Activated T-helper 2 cell treated with anti-CD3 and anti-CD28 coated beads, Interferon-gamma antibody, Interleukin-2, Interleukin-4, amounts not matched to agents 10 μg/mL and 5 μg/mL and 100 μg/mL, durations not matched to agents 14 hours and 24 hours and 36 hours (primary cell): Measurements from ENCODE around the gene LGR6. TPM values are rescaled to one million over a fixed set of nuclear protein-coding genes. Genes with fewer than 3 reads are reported as not detected.
"Not testable (repeated sequence)": the region's sequence is repeated elsewhere in the genome, so short reads cannot be mapped to it uniquely, and the experiment has no call there.

ENCODE experiments used
- DNase-seq: peaks from one replicate; pipeline ENCODE4 v3.0.0; 2021; ENCODE audit warnings: low spot score
- H3K27ac Mint-ChIP-seq: one replicate; pipeline ENCODE4 v1.8.0; 2021; ENCODE audit warnings: mixed read lengths
- H3K27me3 Mint-ChIP-seq: one replicate; pipeline ENCODE4 v1.8.0; 2021; ENCODE audit warnings: low read depth, mixed read lengths
- H3K36me3 Mint-ChIP-seq: one replicate; pipeline ENCODE4 v1.8.0; 2021; ENCODE audit warnings: low read depth, mixed read lengths
- H3K4me1 Mint-ChIP-seq: one replicate; pipeline ENCODE4 v1.8.0; 2021; ENCODE audit warnings: low read depth, mixed read lengths
- H3K4me3 Mint-ChIP-seq: one replicate; pipeline ENCODE4 v1.8.0; 2021; ENCODE audit warnings: low read depth, mild to moderate bottlenecking, moderate library complexity, mixed read lengths
- H3K9me3 Mint-ChIP-seq: one replicate; pipeline ENCODE4 v1.8.0; 2021; ENCODE audit warnings: mixed read lengths
- intact Hi-C: fragments of 100-400 bp; cut with micrococcal nuclease; formaldehyde crosslinking; loops from one replicate; pipeline ENCODE4 v1.15.1; 2023
- total RNA-seq: library from RNA; stranded (reverse); gene quantifications from 2 replicates; pipeline ENCODE4 v1.2.3, GENCODE V29; 2022

Gene LGR6
- total RNA-seq, 1 donor from 2014 or later: not detected

DNA sequence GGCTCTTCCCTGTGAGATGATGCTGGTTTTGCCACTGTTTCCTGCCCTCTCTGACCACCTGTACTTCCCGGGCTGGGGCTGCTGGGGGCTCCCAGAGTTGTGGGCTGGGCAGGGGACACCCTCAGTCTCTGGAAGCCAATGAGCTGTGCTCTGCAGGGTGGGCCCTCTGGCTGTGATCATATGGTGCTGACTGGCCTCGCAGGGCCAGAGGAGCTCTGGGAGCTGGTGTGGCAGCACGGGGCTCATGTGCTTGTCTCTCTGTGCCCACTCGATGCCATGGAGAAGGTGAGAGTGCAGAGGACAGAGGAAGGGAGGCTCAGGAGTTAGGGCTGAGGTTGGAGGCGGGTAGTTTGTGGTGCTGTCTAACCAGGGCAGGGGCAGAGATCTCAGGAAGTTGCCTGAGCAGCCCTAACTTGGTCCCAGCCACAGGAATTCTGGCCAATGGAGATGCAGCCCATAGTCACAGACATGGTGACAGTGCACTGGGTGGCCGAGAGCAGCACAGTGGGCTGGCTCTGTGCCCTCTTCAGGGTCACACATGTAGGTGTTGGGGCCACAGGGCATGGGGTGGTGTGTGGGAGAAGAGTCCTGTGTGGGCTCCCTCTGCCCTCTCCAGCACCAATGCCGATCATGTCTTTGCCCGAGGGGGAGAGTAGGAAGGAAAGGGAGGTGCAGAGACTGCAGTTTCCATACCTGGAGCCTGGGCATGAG, 5.7 kb upstream of the LGR6 start:
- Mint-ChIP-seq H3K27ac (no peak overlapping the region), H3K36me3 (no peaks in the 10 kb centered on the region), H3K9me3 (no peaks in the 10 kb centered on the region), H3K27me3 (no peaks in the 10 kb centered on the region), H3K4me3 (no peak overlapping the region), H3K4me1 (peaks cover 12% of the 10 kb centered on the region)
- intact Hi-C loops: no loop called here
- no peak for DNase-seq

DNA sequence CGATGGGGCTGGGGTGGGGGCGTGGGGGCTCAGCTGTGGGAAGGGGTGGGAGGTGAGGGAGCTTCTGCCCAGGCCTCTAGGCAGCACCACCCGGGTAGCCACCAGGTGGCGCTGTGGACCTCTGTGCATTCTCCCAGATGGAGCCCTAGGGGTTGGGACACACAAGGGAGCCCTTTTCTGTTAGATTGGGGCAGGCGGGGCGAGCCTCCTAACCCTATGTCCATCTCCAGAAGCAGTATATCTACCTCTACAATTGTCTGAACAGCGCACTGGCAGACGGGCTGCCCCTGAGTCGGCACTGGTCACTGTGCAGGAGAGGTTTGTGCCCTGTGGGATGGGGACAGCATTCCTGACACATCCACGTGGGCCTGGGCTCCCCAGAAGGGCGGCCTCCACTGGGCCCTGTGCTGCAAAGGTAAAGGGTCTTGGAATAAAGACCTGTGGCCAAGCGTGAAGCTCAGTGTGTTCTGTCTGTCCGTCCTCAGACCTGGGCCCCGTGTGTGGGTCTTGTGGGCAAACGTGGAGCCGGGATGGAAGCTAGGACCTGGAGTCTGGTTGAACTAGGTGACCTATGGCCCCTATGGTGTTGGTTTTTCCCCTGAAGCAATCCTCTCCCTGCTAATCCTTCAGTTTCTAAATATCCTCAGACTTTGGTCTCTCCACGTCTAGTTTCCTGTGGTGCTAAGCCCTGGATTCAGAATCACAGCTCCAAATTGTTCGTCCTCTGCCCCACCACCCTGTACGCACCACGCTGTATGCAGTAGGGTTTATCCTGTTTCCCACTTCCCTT, 4.4 kb upstream of the LGR6 start:
- Mint-ChIP-seq H3K4me3 (no peak overlapping the region), H3K4me1 (peaks cover 7% of the 10 kb centered on the region), H3K9me3 (no peaks in the 10 kb centered on the region), H3K27me3 (peaks cover 6% of the 10 kb centered on the region), H3K36me3 (no peaks in the 10 kb centered on the region), H3K27ac (no peak overlapping the region)
- intact Hi-C loops: no loop called here
- DNase-seq: peak; percentile 57

DNA sequence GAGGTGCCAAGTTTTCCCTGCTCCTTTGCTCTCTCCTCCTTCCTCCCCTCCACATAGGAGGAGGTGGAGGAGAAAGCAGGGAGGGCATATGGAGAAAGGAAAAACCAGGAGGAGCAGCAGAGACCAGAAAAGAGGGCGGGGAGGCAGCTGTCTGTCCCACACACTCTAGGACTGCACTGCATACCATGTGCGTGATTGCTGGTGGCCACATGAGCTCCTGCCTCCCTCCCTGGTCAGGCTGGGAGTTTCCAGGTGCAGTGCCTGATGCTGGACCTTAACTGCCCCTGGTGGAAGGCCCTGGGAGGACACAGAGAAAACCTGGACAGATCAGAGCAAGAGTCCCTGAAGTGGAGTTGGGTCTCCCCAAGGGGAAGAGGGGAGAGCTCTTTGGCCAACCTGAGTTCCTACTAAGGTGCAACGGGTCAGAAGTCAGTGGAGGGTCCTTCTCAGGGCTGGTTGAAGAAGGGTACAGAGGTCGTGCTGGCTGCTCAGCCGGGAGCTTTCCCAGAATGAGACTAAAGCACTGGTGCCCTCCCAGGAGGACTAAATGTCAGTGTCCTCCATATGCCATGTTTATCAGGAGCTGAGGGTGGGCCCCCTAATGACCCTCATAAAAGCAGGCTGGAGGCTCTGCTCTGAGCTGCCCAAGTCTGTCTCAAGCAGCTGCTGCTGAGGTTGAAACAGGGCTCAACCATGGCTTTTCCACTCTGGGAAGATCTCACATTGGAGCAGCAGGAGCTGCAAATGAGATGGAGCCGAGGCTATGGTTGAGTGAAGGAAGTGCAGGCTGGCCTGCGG, 3.5 kb upstream of the LGR6 start:
- no peaks in the 10 kb centered on the region for H3K9me3 Mint-ChIP-seq
- intact Hi-C loops: no loop called here
- DNase-seq: no peak
- no peak overlapping the region for H3K27ac Mint-ChIP-seq
- H3K4me3 Mint-ChIP-seq: no peak overlapping the region
- no peaks in the 10 kb centered on the region for H3K4me1 Mint-ChIP-seq
- no peaks in the 10 kb centered on the region for H3K36me3 Mint-ChIP-seq
- peaks cover 15% of the 10 kb centered on the region for H3K27me3 Mint-ChIP-seq

DNA sequence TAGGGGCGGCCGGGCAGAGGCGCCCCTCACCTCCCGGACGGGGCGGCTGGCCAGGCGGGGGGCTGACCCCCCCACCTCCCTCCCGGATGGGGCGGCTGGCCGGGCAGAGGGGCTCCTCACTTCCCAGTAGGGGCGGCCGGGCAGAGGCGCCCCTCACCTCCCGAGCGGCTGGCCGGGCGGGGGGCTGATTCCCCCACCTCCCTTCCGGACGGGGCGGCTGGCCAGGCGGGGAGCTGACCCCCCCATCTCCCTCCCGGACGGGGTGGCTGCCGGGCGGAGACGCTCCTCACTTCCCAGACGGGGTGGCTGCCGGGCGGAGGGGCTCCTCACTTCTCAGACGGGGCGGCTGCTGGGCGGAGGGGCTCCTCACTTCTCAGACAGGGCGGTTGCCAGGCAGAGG, 2.2 kb upstream of the LGR6 start:
- H3K36me3 Mint-ChIP-seq, H3K27ac Mint-ChIP-seq, H3K4me1 Mint-ChIP-seq, DNase-seq, H3K9me3 Mint-ChIP-seq, intact Hi-C loops, H3K4me3 Mint-ChIP-seq: not testable (repeated sequence)
- H3K27me3 Mint-ChIP-seq: peaks cover 25% of the 10 kb centered on the region

DNA sequence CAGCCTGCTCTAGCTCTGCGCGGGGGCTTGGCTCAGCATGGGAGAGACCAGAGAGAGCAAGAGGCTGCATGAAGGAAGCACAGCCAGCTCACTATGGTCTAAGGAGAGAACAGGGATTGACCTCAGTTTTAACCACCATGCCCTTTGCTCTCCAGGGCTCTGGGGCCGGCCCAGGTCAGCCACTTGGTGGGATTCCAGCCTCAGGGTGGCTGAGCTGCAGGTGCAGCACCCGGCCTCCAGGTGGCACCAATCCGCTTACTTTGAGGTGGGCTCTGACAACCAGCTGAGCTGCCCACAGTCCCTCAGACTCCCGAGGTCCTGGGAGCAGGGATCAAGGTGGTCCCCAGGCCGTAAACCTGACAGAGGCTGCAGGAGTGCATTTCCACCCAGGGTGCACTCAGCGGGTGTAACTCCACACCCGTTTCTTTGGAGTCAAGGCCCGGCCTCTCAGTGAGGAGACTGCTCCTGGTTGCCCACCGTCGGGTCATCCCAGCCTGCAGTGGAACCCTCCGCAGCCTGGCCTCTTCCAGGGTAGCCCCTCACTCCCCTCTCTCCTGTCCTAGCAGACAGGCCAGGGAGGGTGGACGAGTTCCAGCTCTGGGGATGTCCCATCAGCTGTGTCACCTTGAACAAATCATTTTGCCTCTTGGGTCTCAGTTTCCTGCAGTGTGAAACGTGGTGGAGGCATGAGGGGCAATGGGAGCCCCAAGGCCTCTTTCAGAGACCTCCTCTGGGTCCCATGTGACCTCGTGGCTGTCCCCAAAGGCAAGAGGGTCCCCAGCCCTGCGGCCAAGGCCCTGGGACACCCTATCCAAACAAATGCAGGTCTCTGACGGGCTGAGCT, 607 bp upstream of the LGR6 start:
- Mint-ChIP-seq H3K9me3 (no peaks in the 10 kb centered on the region), H3K4me1 (no peaks in the 10 kb centered on the region), H3K36me3 (no peaks in the 10 kb centered on the region), H3K4me3 (no peak overlapping the region), H3K27ac (no peak overlapping the region), H3K27me3 (peaks cover 37% of the 10 kb centered on the region)
- peak; percentile 21 for DNase-seq
- intact Hi-C loops: loop anchor here (1.0 kb wide), 1 partner anchor 122 kb away; no protein-coding TSS in a partner anchor

DNA sequence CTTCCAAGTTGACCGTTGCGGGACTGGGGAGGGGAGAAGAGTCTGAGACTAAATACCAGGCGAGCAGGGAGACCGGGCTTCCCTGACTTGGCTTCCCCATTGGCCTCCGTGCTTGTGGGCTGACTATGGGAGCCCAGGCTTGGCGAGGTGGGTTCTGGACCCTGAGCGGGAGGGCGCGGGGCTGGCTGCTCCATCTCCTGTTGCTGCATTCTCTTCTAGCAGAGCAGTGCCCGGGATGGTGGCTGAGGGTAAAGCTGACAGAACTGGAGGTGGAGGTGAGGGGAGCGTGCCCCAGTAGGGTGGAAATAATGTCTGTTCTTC, 689 bp downstream of the LGR6 start:
- Mint-ChIP-seq H3K9me3 (no peaks in the 10 kb centered on the region), H3K4me1 (no peaks in the 10 kb centered on the region), H3K27me3 (peaks cover 40% of the 10 kb centered on the region), H3K36me3 (no peaks in the 10 kb centered on the region), H3K27ac (no peak overlapping the region), H3K4me3 (no peak overlapping the region)
- intact Hi-C loops: no loop called here
- no peak for DNase-seq

DNA sequence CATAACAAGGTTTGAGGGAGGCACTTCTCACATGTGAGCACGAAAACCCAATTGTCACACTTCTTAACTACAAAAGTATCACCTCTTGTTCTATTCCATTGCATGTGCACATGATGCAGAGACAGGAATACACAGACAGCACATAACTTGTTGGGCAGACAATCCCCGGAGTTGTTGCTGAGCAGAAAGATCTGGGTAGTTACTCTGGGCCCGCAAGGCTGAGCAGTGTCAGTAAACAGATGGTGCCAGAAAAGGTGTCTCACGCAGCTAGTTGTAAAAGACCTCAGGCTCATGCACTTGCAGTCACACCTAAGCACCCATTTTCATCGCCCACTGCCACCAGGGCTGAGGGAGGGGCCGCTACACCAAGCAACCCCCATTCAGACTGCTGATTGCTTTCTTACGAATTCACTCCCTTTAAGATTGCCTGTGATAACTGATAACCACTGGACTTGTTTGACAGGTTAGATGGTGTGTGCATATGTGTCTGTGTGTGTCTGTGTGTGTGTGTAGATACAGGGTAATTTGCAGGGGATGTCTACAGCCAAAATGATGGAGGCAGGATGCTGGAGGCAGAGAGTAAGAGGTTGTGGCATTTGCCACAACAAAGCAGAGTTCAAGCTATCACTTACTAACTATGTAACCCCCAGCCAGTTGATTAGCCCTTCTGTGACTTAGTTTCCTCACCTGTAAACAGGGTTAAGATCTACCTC, 4.2 kb downstream of the LGR6 start:
- Mint-ChIP-seq H3K4me1 (peaks cover 5% of the 10 kb centered on the region), H3K9me3 (no peaks in the 10 kb centered on the region), H3K27me3 (peaks cover 48% of the 10 kb centered on the region), H3K27ac (no peak overlapping the region), H3K4me3 (no peak overlapping the region), H3K36me3 (no peaks in the 10 kb centered on the region)
- no peak for DNase-seq
- intact Hi-C loops: no loop called here

DNA sequence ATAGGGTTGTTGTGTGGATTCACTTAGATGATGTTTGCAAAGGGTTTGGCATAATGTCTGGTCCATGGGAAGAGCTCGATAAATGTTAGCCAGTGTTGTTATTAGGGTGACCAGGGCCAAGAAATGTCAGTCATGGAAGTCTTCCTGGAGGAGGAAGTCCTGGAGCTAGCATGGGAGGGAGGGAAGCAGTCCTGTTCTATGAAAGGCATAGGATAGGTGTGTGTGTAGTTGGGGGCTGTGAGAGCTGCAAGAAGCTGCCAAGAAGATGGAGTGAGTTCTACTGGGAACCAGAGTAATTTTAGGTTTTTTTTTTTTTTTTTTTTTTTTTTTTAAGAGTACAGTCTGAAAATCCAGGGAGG, 4.7 kb downstream of the LGR6 start:
- intact Hi-C loops: no loop called here
- no peak for DNase-seq
- peaks cover 5% of the 10 kb centered on the region for H3K4me1 Mint-ChIP-seq
- no peaks in the 10 kb centered on the region for H3K9me3 Mint-ChIP-seq
- peaks cover 47% of the 10 kb centered on the region for H3K27me3 Mint-ChIP-seq
- H3K36me3 Mint-ChIP-seq: no peaks in the 10 kb centered on the region
- no peak overlapping the region for H3K27ac Mint-ChIP-seq
- no peak overlapping the region for H3K4me3 Mint-ChIP-seq

DNA sequence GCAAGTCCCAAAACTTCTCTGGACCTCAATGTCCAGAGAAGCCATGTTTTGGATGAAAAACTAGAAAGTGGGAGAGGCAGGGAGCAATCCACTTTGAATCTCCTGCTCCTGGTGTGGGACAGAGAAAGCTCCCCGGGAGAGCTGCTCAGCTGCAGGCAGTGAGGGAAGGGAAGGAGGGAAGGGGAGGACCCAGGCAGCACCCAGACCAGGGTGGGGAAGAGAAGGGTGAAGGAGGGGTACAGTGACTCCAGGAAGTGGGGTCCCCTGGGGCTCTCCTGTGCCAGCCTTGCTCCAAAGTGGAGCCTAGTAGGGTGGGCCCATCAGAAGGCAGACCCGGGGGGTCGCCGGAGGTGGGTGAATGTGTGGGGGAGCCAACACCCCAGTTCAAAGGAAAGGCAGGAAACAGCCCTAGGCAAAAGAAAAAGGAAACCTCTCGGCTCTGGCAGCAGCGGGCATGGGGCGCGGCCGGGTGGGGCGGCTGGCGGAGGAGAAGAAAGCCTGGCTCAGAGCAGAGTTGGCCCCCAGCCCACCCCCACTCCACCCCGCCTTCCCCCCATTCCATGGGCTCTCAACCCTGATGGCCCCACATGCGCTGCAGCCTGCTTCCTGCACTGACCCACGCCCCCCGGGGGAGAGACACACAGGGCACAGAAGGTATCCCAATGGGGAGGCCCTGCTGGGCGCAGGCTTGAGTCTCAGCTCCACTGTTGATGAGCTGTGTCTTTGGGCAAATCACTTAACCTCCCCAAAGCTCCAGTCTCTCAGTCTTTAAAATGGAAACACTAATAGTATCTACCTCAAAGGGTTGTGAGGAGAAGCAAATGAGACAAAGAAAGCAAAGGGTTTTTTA, 5.7 kb downstream of the LGR6 start:
- Mint-ChIP-seq H3K27ac (no peak overlapping the region), H3K36me3 (no peaks in the 10 kb centered on the region), H3K4me3 (no peak overlapping the region), H3K27me3 (peaks cover 41% of the 10 kb centered on the region), H3K4me1 (peaks cover 5% of the 10 kb centered on the region), H3K9me3 (no peaks in the 10 kb centered on the region)
- intact Hi-C loops: no loop called here
- no peak for DNase-seq

DNA sequence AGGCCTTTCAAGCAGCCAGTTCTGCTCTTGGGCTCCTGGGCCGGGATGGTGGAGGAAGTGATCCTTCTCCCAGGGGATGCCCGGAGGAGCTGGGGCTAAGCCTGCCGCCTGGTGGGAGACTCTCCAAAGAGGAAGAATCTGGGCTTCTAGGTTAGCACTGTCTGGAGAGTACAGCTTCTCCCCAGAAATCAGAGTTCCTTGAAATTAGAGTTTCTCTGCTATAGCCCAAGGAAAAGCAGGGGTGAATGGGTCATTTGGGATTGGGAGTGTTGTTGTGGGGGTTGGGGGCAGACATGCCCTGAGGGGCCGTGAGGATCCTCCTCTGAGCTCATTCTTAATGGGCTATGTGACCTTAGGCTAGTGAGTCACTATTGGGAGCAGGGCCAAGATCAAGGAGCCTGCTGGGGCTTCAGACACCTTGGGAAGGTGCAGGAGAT, 6.5 kb downstream of the LGR6 start:
- peaks cover 34% of the 10 kb centered on the region for H3K27me3 Mint-ChIP-seq
- no peak overlapping the region for H3K4me3 Mint-ChIP-seq

DNA sequence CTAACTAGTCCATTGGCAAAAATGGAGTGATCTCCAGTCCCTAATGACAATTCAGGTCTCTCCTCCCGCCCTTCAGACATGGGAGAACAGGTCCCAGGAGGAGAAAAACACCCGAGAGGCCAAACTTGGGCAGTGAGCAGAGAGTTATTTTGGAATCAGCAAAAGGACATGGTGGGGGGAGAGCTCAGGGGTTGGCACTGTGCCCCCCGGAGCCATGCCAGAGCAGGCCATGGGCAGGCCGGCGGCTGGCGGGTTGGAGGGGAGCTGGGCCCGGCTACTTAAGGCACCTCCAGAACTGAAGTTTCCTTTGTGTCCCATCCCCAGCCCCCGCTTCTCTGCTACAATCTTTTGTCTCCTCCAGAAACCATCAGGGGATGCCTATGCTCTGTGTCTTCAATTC, 7.1 kb downstream of the LGR6 start:
- Mint-ChIP-seq H3K4me3 (no peak overlapping the region), H3K4me1 (peaks cover 5% of the 10 kb centered on the region), H3K9me3 (no peaks in the 10 kb centered on the region), H3K27ac (no peak overlapping the region), H3K27me3 (peaks cover 28% of the 10 kb centered on the region), H3K36me3 (no peaks in the 10 kb centered on the region)
- DNase-seq: no peak
- intact Hi-C loops: no loop called here

More for the DNA sequence above, 6.5 kb downstream of the LGR6 start:
- Mint-ChIP-seq H3K9me3 (no peaks in the 10 kb centered on the region), H3K27ac (no peak overlapping the region), H3K4me1 (peaks cover 5% of the 10 kb centered on the region), H3K36me3 (no peaks in the 10 kb centered on the region)
- DNase-seq: no peak
- intact Hi-C loops: no loop called here
